Neural progenitor cell (in vitro differentiated cells): Measurements from ENCODE around the gene NSMF. TPM values are rescaled to one million over a fixed set of nuclear protein-coding genes. Genes with fewer than 3 reads are reported as not detected.
"Not testable (repeated sequence)": the region's sequence is repeated elsewhere in the genome, so short reads cannot be mapped to it uniquely, and the experiment has no call there.

Experiments used
- DNase-seq: peaks from one replicate; pipeline ENCODE4 v3.0.0-alpha.2; 2016; ENCODE audit warnings: low spot score
- H2AFZ ChIP-seq: fragments of 200-600 bp; sonication (generic); replicated peaks from 2 replicates; pipeline ENCODE4 v1.6.1; 2016; ENCODE audit warnings: antibody characterized with exemption
- H3F3A ChIP-seq: fragments of 200-600 bp; sonication (generic); 2 replicates; pipeline ENCODE4 v1.6.1; 2016; ENCODE audit warnings: antibody characterized with exemption, low read depth
- H3K27ac ChIP-seq: fragments of 200-600 bp; sonication (generic); 2 replicates; pipeline ENCODE4 v1.5.1; 2016; ENCODE audit warnings: mild to moderate bottlenecking
- H3K27me3 ChIP-seq: fragments of 200-600 bp; sonication (generic); 2 replicates; pipeline ENCODE4 v1.6.1; 2016; ENCODE audit warnings: mild to moderate bottlenecking, moderate library complexity
- H3K36me3 ChIP-seq: fragments of 200-600 bp; sonication (generic); 2 replicates; pipeline ENCODE4 v1.5.1; 2016
- H3K4me1 ChIP-seq: fragments of 200-600 bp; sonication (generic); 2 replicates; pipeline ENCODE4 v1.6.1; 2016; ENCODE audit warnings: mixed run types
- H3K4me2 ChIP-seq: fragments of 200-600 bp; sonication (generic); 2 replicates; pipeline ENCODE4 v1.6.1; 2016
- H3K4me3 ChIP-seq: fragments of 200-600 bp; sonication (generic); 2 replicates; pipeline ENCODE4 v1.5.1; 2016
- H3K79me2 ChIP-seq: fragments of 200-600 bp; sonication (generic); 2 replicates; pipeline ENCODE4 v1.6.1; 2016; ENCODE audit warnings: low read depth
- H3K9ac ChIP-seq: fragments of 200-600 bp; sonication (generic); 2 replicates; pipeline ENCODE4 v1.6.1; 2016
- H3K9me3 ChIP-seq: fragments of 200-600 bp; sonication (generic); 2 replicates; pipeline ENCODE4 v1.5.1; 2016; ENCODE audit warnings: low read depth
- H4K20me1 ChIP-seq: fragments of 200-600 bp; sonication (generic); 2 replicates; pipeline ENCODE4 v1.6.1; 2016; ENCODE audit warnings: low read depth
- H3K27ac Mint-ChIP-seq: 3 replicates; pipeline ENCODE4 v1.8.0; 2021; ENCODE audit warnings: mixed read lengths
- H3K27me3 Mint-ChIP-seq: 2 replicates; pipeline ENCODE4 v1.8.0; 2022; ENCODE audit warnings: low read depth, mild to moderate bottlenecking, inconsistent platforms, moderate library complexity, mixed read lengths; ENCODE audit not compliant: insufficient read depth
- H3K36me3 Mint-ChIP-seq: 3 replicates; pipeline ENCODE4 v1.8.0; 2021; ENCODE audit warnings: mixed read lengths
- H3K4me1 Mint-ChIP-seq: 3 replicates; pipeline ENCODE4 v1.8.0; 2021; ENCODE audit warnings: mixed read lengths
- H3K4me3 Mint-ChIP-seq: 3 replicates; pipeline ENCODE4 v1.8.0; 2021; ENCODE audit warnings: mild to moderate bottlenecking, moderate library complexity, mixed read lengths
- H3K9me3 Mint-ChIP-seq: 3 replicates; pipeline ENCODE4 v1.8.0; 2020; ENCODE audit warnings: mixed read lengths
- CTCF ChIP-seq: fragments of 200-600 bp; sonication (generic); IDR thresholded peaks from 2 replicates; pipeline ENCODE4 v1.5.1; 2017; ENCODE audit warnings: antibody characterized with exemption, mild to moderate bottlenecking
- EZH2 ChIP-seq: fragments of 200-600 bp; sonication (generic); IDR thresholded peaks from 2 replicates; pipeline ENCODE4 v1.6.1; 2017; ENCODE audit warnings: antibody characterized with exemption, mild to moderate bottlenecking, moderate library complexity
- EZH2phosphoT487 ChIP-seq: fragments of 200-600 bp; sonication (generic); IDR thresholded peaks from 2 replicates; pipeline ENCODE4 v1.6.1; 2017; ENCODE audit warnings: antibody characterized with exemption
- total RNA-seq: library from RNA; depleted of rRNA; stranded (reverse); fragments of >200 nt; gene quantifications from 2 replicates; pipeline ENCODE4 v1.2.3, GENCODE V29; 2015; ENCODE audit warnings: low replicate concordance

NSMF gene
- total RNA-seq, 1 donor from 2014 or later: 17.1 TPM

GRCh38 chr9:137467896-137468295 lies 8.8 kb upstream of the NSMF start:
- Histone ChIP-seq H3F3A (no peaks in the 10 kb centered on the region), H3K4me3 (no peak overlapping the region), H3K79me2 (no peaks in the 10 kb centered on the region), H3K27me3 (peaks cover 5% of the 10 kb centered on the region), H3K9me3 (no peaks in the 10 kb centered on the region), H3K27ac (no peak overlapping the region), H3K4me1 (no peaks in the 10 kb centered on the region), H3K4me2 (no peak overlapping the region), H4K20me1 (no peaks in the 10 kb centered on the region), H3K36me3 (no peaks in the 10 kb centered on the region), H3K9ac (no peak overlapping the region), H2AFZ (no peak overlapping the region)
- Mint-ChIP-seq H3K36me3 (no peaks in the 10 kb centered on the region), H3K9me3 (peaks cover 4% of the 10 kb centered on the region), H3K4me3 (no peak overlapping the region), H3K4me1 (no peaks in the 10 kb centered on the region), H3K27me3 (no peaks in the 10 kb centered on the region), H3K27ac (no peak overlapping the region)
- TF ChIP-seq EZH2: no peak
- TF ChIP-seq CTCF: no peak
- TF ChIP-seq EZH2phosphoT487: no peak
- no peak for DNase-seq

DNA sequence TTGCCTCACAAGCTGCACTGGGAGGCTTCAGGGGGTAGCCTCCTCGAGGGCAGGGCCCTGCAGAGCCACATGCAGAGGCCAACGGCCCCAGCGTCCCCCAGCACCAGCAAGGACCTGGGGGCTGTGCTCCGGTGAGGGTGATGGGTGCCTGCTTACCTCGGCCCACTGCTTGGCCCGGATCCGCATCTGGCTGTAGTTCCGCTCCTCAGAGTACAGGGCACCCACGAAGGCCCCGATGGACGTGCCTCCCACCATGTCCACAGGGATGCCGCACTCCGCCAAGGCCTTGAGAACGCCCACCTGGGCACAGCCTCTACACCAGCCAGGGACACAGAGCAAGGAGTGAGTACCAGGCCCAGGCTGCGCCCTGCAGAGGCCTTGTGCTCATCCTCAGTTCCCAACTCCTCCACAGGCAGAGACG lies 8.0 kb upstream of the NSMF start:
- H3K27ac Mint-ChIP-seq: no peak overlapping the region
- Histone ChIP-seq H3F3A (no peaks in the 10 kb centered on the region), H3K27ac (no peak overlapping the region), H3K4me2 (no peak overlapping the region), H3K9ac (no peak overlapping the region), H3K9me3 (no peaks in the 10 kb centered on the region), H3K4me3 (no peak overlapping the region), H4K20me1 (no peaks in the 10 kb centered on the region), H3K4me1 (no peaks in the 10 kb centered on the region), H3K79me2 (no peaks in the 10 kb centered on the region), H3K27me3 (peaks cover 13% of the 10 kb centered on the region), H2AFZ (no peak overlapping the region), H3K36me3 (no peaks in the 10 kb centered on the region)
- peaks cover 2% of the 10 kb centered on the region for H3K9me3 Mint-ChIP-seq
- no peaks in the 10 kb centered on the region for H3K27me3 Mint-ChIP-seq
- H3K4me3 Mint-ChIP-seq: no peak overlapping the region
- no peak for TF ChIP-seq EZH2phosphoT487
- no peak for TF ChIP-seq EZH2
- TF ChIP-seq CTCF: no peak
- no peaks in the 10 kb centered on the region for H3K4me1 Mint-ChIP-seq
- no peak for DNase-seq
- H3K36me3 Mint-ChIP-seq: no peaks in the 10 kb centered on the region

- peaks cover 19% of the 10 kb centered on the region for H3K27me3 ChIP-seq
- not testable (repeated sequence) for H3K36me3 ChIP-seq, H3K9me3 ChIP-seq, H3F3A ChIP-seq, H3K9me3 Mint-ChIP-seq, H3K4me2 ChIP-seq, H3K79me2 ChIP-seq, DNase-seq, H3K4me1 Mint-ChIP-seq, H4K20me1 ChIP-seq, H3K9ac ChIP-seq, H3K4me1 ChIP-seq, H3K27me3 Mint-ChIP-seq, H2AFZ ChIP-seq, H3K4me3 ChIP-seq, H3K27ac ChIP-seq, H3K36me3 Mint-ChIP-seq
- Mint-ChIP-seq H3K27ac (peak overlapping the region; percentile 73), H3K4me3 (peak overlapping the region; percentile 10)
Observed at GRCh38 chr9:137466389-137467085, 7.4 kb upstream of the NSMF start.

DNA sequence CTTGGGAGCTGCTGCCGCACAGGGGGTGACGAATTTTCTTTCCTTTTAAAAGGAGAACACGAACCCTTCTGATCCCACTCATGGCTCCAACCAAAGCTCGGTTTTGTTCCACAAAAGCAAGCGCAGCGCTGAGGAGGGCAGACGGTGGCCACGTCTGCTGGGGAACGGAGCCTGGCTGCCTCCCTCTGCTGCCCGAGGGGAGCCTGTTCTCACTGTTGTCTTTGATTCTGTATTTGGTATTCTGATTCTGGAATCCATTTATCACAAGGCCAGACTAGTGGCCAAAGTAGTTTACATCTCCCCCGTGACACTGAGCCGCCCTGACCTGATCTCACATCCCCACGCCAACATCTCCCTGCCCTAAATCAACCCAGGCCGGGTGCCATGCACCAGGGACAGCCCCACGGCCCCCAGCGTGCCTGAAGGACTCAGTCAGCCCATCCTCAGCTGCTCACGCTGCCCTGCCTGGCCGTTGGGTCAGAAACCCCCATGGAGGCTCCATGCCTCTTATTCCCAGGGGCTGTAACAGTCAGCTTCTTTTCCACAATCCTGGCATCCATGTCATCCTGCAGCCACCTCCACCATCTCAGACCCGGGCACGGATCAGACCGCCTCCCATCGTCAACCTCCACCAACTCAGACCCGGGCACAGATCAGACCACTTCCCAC lies 6.7 kb upstream of the NSMF start:
- TF ChIP-seq EZH2phosphoT487: no peak
- TF ChIP-seq CTCF: no peak
- no peak for TF ChIP-seq EZH2
- Mint-ChIP-seq H3K9me3 (peaks cover 2% of the 10 kb centered on the region), H3K27me3 (no peaks in the 10 kb centered on the region), H3K27ac (peak overlapping the region; percentile 73), H3K36me3 (no peaks in the 10 kb centered on the region), H3K4me1 (no peaks in the 10 kb centered on the region), H3K4me3 (peak overlapping the region; percentile 10)
- no peaks in the 10 kb centered on the region for H3F3A ChIP-seq
- no peak overlapping the region for H3K4me3 ChIP-seq
- H3K4me1 ChIP-seq: no peaks in the 10 kb centered on the region
- no peaks in the 10 kb centered on the region for H3K79me2 ChIP-seq
- no peak for DNase-seq
- no peaks in the 10 kb centered on the region for H3K36me3 ChIP-seq
- H3K4me2 ChIP-seq: no peak overlapping the region
- no peak overlapping the region for H2AFZ ChIP-seq
- no peak overlapping the region for H3K27ac ChIP-seq
- no peaks in the 10 kb centered on the region for H4K20me1 ChIP-seq
- H3K27me3 ChIP-seq: peaks cover 26% of the 10 kb centered on the region
- H3K9ac ChIP-seq: no peak overlapping the region
- H3K9me3 ChIP-seq: no peaks in the 10 kb centered on the region
